OCI-LY1 (cell line): ENCODE data around the gene MCHR1.

Experiments
- CTCF ChIP-seq: fragments of 200-600 bp; sonication (generic), shearing (Covaris generic); IDR thresholded peaks from 2 replicates; pipeline ENCODE4 v1.5.1; 2017; ENCODE audit warnings: mild to moderate bottlenecking, antibody characterized with exemption, low read length, moderate library complexity, mixed read lengths
- EZH2 ChIP-seq: fragments of 200-600 bp; sonication (generic), shearing (Covaris generic); IDR thresholded peaks from 2 replicates; pipeline ENCODE4 v1.8.0; 2017; ENCODE audit warnings: borderline replicate concordance, mixed run types, mild to moderate bottlenecking, antibody characterized with exemption, low read length, moderate library complexity, mixed read lengths

DNA sequence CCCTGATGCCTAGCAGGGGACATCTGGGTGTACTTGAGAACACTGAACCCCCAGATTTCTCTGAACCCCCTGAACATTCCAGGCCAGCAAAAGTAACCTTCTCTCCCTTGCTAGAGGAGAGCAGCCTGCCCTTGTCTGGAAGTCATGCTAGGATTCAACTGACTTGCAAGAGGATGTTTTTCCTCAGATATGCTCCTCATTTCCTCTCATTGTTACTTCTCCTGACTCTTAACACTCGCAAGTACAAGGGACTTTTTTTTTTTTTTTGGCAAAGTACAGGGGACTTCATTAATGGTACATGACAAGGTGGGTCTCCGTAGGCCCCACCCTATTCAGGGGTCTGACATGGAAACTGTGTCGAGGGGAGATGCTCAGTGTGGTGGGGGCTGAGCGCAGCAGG lies 6.3 kb upstream of the MCHR1 start:
- no peak for TF ChIP-seq CTCF
- no peak for TF ChIP-seq EZH2
